Measurements from ENCODE around the gene GSN.

DNA sequence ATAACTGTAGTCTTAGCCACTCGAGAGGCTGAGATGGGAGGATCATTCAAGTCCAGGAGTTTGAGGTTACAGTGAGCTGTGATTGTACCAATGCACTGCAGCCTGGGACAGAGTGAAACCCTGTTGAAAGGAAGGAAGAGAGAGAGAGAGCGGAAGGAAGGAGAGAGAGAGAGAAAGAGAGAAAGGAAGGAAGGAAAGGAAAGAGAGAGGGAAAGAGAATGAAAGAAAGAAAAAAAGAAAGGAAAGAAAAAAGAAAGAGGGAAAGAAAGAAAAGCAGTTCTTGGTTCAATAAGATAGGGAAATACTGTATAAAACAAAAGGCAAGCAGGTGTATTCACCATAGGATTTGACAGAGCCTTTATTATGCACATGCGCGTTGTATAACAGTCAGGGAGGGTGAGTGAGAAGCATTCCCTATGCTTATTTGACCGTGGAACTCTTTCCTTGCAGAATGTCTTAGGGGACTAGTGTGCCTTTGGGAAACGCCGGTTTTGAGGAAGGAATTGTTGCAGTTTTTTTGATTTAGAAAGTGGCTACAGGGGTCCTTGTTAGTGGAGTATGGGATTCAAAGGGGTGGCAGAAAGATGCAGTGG lies 42.0 kb downstream of the GSN start:
- TF ChIP-seq, protein P1, sequence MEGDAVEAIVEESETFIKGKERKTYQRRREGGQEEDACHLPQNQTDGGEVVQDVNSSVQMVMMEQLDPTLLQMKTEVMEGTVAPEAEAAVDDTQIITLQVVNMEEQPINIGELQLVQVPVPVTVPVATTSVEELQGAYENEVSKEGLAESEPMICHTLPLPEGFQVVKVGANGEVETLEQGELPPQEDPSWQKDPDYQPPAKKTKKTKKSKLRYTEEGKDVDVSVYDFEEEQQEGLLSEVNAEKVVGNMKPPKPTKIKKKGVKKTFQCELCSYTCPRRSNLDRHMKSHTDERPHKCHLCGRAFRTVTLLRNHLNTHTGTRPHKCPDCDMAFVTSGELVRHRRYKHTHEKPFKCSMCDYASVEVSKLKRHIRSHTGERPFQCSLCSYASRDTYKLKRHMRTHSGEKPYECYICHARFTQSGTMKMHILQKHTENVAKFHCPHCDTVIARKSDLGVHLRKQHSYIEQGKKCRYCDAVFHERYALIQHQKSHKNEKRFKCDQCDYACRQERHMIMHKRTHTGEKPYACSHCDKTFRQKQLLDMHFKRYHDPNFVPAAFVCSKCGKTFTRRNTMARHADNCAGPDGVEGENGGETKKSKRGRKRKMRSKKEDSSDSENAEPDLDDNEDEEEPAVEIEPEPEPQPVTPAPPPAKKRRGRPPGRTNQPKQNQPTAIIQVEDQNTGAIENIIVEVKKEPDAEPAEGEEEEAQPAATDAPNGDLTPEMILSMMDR (IDR thresholded peaks at IDR 0.05): no peak
- no peak for TF ChIP-seq EZH2 (IDR thresholded peaks at IDR 0.05; ENCODE audit: borderline replicate concordance, insufficient read depth, low read depth, low read length, poor library complexity, severe bottlenecking)
